ENCODE measurements around the gene LARP1.
"Not testable (repeated sequence)": the region's sequence is repeated elsewhere in the genome, so short reads cannot be mapped to it uniquely, and the experiment has no call there.

Gene LARP1

GRCh38 chr5:154755361-154756008 lies at the start of gene LARP1:
Gene LARP1 (plus strand): TSS chr5:154755377. CDS start chr5:154755758, 381 bp downstream.
- no peak for DNase-seq (ENCODE audit: low read depth, low spot score)

- DNase-seq (ENCODE audit: low read depth, low spot score): no peak
These were observed 48.8 kb upstream of the LARP1 start for GRCh38 chr5:154706416-154706815.

- no peak for DNase-seq (ENCODE audit: low read depth, low spot score)
These were observed 47.5 kb upstream of the LARP1 start for GRCh38 chr5:154707641-154708040.

- DNase-seq (ENCODE audit: low read depth, low spot score): no peak
These were observed 47.0 kb upstream of the LARP1 start for GRCh38 chr5:154708207-154708606.

- no peak for DNase-seq (ENCODE audit: low read depth, low spot score)
These were observed 46.3 kb upstream of the LARP1 start for GRCh38 chr5:154708846-154709245.

- DNase-seq (ENCODE audit: low read depth, low spot score): no peak
These were observed 45.5 kb upstream of the LARP1 start for GRCh38 chr5:154709368-154710305.

- no peak for DNase-seq (ENCODE audit: low read depth, low spot score)
These were observed 42.4 kb upstream of the LARP1 start for GRCh38 chr5:154712518-154713437.

- DNase-seq (ENCODE audit: low read depth, low spot score): no peak
These were observed 41.5 kb upstream of the LARP1 start for GRCh38 chr5:154713615-154714125.

GRCh38 chr5:154714266-154714986 lies 40.8 kb upstream of the LARP1 start:
- DNase-seq (ENCODE audit: low read depth, low spot score): no peak

GRCh38 chr5:154721481-154722058 lies 33.6 kb upstream of the LARP1 start:
- no peak for DNase-seq (ENCODE audit: low read depth, low spot score)

GRCh38 chr5:154722097-154722496 lies 33.1 kb upstream of the LARP1 start:
- DNase-seq (ENCODE audit: low read depth, low spot score): no peak

- no peak for DNase-seq (ENCODE audit: low read depth, low spot score)
These were observed 32.2 kb upstream of the LARP1 start for GRCh38 chr5:154722936-154723335.

- DNase-seq (ENCODE audit: low read depth, low spot score): no peak
These were observed 31.3 kb upstream of the LARP1 start for GRCh38 chr5:154723740-154724505.

- no peak for DNase-seq (ENCODE audit: low read depth, low spot score)
These were observed 27.8 kb upstream of the LARP1 start for GRCh38 chr5:154727361-154727760.

- no peak for DNase-seq (ENCODE audit: low read depth, low spot score)
These were observed 26.1 kb upstream of the LARP1 start for GRCh38 chr5:154728939-154729588.

- DNase-seq (ENCODE audit: low read depth, low spot score): no peak
These were observed 25.6 kb upstream of the LARP1 start for GRCh38 chr5:154729613-154730012.

- not testable (repeated sequence) for DNase-seq (ENCODE audit: low read depth, low spot score)
These were observed 24.4 kb upstream of the LARP1 start for GRCh38 chr5:154730761-154731160.

- no peak for DNase-seq (ENCODE audit: low read depth, low spot score)
These were observed 23.0 kb upstream of the LARP1 start for GRCh38 chr5:154732212-154732611.
